IPS-NIHi7 (cell line): ENCODE data around the gene ALDH3B1.

ENCODE experiments used
- DNase-seq: peaks from one replicate; pipeline ENCODE4 v3.0.0; 2012; ENCODE audit warnings: mixed read lengths; ENCODE audit errors: extremely low spot score

The ALDH3B1 gene

DNA sequence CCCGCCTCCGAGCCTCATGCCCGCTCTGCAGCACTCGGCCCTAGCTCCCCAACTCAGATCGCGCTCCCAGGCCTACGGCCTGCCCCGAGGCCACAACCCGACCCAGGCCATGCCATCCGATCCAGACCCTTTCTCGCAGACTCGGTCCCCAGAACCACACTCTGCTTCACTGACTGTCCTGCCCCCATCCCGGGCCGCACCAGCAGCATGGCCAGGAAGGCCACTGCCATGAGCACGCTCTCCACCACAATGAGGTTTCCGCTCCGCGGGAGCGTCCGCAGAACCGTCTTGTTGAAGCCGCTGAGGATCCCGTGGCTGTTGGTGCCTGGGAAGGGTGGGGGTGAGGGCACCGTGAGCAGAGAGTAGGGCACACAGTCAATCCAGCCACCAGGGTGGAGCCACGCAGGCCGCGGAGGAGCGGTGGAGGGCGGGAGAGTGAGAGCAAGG is 12.6 kb upstream of the ALDH3B1 start:
- no peak for DNase-seq

DNA sequence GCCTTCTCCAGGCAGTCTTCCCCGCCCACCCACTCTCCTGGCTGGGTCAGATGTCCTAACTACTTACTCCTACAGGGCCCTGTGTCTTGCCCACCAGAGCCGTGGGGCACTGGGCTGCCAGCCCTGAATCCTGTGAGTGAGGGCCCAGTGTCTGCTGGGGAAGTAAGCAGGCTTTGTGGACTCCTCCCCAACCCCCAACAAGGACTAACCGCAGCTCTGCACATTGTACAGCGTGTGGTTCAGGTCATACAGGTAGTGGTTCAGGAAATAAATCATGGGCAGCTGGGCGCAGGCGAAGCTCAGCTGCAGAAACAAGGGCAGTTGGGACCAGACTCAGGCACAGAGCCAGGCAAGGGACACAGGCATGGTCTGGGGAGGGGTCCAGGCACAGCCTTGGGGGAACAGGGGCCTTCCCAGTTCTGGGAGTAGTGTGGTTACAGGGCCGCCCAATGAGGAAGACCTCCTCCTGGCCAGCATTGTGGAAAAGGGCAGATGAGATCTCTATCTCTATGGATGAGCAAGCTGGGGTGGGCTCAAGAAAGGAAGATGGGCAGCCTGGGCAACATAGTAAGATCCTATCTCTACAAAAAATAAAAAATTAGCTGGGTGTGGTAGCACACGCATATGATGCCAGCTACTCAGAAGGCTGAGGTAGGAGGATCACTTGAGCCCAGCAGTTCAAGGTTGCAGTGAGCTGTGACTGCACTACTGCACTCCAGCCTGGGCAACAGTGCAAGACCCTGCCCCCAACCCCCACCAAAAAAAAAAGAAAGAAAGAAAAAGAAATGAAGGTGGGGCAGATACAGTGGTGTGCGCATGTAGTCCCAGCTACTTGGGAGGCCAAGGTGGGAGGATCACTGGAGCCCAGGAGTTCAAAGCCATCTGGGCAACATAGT is 11.7 kb upstream of the ALDH3B1 start:
- no peak for DNase-seq

DNA sequence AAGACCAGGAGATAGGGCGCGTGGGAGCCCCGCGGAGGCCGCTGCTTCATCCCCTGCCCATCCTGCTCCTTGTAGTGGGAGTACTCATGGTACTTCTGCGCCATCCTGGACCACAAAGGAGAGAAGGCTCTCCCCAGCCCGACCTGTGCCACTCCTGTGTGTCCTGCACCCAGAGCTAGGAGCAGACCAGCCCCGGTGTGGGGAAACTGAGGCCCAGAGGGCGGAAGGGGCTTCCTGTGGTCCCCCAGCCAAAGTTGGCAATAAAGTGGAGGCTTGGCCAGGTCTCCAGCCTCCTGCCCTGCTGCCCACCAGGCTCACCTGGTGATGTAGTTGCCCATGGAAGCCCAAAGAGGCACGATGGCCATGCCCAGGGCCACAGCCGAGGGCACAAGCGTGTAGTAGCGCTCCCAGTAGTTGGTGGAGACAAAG is 10.9 kb upstream of the ALDH3B1 start:
- no peak for DNase-seq

DNA sequence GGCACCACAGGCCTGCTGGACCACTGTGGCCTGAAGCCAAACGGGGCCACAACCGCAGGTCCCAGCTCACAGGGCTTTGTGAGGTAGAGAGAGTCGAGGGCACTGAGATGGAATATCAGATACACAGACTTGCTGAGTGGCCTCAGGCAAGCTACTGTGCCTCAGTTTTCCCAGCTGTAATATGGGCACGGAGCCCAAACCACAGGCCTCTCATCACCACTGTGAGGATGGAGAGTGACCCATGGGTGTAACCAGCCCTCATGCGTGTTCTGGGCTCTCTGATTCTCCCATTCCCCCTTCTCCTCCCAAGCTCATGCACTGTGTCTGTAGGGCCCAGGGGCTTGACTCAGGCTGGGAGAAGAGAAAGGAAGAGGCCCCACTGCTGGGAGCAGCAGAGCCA is 10.4 kb upstream of the ALDH3B1 start:
- DNase-seq = no peak

DNA sequence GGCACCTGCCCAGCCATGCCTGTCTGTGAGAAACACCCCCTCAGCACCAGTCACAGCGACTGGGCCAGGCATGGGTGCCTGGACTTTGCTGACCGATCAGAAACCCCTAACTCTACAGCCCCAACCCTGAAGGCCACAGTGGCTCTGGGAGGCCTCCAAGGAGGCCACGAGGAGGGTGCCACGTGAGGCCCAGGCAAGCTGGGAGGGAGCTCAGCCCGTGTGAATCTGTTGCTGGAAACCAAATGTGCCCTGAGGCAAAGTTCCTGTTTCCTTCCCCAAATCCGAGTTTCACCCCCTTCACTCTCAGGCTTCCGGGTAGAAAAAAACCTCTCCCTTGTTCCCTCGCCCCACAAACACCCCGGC is 7.6 kb upstream of the ALDH3B1 start:
- no peak for DNase-seq

DNA sequence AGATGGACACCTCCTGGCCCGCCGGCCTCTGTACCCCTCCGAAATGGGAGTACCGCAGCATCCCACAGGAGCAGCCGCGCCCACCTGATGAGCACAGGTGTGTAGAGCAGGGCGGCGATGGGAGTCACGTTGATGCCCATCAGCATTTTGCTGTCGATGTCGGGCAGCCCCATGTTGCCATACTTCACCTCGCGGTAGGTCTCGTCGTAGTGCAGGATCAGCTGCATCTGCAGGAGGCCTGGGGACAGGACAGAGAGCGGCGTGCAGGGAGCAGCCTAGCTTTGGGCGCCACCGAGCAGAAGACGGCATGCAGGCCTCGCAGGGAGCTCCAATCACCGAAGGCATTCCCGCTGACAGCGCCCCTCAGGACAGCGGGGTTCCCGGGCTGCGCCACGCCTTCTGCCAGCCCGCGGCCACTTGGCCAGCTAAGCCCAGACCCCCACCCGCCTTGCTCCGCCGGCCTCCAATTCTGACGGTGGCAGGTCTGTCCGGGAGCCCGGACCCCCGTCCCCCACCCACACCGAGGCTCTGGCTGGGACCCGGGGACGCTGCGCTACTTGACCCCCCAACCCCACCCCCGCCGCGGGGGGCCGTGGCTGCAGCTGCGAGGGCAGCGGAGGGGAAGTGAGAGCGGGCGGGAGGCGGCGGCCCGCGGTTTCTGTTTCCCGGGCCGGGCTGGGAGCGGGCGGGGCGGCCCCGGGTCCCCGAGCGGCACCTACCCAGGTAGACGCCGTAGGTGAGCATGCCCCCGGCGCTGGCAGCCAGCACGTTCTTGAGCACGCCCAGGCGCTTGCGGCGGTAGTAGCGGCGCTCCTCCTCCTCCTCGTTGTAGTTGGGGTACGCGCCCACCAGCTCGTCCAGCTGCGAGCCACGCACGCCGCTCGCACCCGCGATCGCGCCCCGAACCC is 6.9 kb upstream of the ALDH3B1 start:
- peak; percentile 43 for DNase-seq

DNA sequence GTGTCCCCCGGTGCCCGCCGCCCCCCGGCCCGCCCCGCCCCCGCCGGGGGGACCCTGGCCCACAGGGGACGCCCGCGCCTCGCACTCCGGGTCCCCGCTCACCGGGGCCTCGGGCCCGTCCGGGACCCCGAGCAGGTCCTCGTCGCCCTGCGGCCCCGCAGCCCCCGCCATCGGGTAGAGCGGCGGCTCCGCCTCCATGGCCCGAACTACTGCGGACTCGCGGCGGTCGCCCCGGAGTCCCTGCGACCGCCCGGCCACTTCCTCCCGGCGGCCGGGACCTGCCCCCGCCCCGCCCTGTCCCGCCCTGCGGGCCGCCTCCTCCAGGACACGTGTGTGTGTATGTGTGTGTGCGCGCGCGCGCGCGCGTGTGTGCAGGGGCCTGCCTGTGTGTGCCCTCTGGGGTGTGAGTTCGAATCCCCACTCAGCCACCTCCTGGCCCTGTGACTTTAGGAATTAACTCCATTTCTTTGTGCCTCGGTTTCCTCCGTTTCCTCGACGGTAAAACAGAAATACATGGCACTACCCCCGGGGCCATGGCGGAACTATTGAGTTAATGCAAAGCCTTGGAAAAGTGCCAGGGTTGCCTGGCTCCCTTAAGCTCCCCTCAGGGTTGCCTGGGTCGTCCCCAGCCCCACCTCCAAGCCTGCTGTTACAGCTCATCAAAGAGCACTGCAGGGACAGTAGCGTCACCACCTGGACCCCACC is 6.1 kb upstream of the ALDH3B1 start, which contains the start of gene UNC93B1:
Gene UNC93B1, minus strand, starts transcription at position 252 of the 705 bp plus-strand sequence. Its CDS starts 54 bp downstream, at position 198.
- peak; percentile 81 for DNase-seq

DNA sequence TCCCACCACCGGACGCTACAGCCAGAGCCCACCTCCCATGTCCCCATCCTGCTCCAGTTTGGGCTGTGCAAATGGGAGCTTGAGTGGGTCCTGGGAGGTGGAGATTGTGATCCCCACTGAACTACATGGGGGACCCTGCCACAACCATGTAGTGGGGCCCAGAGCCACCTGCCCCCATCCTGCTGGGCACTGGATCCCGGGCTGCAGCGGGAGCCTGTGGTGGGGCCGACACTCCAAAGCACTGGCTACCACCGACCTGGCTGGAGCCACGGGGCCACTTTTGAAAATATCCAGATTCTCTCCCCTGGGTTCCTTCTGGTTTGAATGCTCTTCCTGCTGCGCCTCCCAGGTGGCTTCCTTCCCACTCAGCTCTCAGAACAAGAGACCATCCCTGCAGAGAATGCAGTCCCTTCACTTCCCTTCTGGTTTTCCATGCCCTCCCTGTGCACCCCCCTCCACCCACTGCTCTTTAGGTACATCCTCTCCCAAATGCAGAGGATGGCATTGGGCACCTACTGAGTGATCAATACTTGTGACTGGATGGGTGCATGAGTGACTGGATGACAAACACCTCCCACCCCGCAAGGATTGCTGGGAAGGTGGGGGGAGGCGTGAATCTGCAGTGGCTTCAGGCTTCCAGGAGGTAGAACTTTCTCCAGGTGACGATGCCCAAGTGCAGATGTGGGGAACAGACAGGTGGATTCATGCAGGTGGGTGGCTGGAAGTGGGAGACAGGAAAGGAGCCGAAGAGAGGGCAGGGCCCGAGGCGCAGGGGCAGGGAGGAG is 5.4 kb upstream of the ALDH3B1 start:
- DNase-seq = no peak

DNA sequence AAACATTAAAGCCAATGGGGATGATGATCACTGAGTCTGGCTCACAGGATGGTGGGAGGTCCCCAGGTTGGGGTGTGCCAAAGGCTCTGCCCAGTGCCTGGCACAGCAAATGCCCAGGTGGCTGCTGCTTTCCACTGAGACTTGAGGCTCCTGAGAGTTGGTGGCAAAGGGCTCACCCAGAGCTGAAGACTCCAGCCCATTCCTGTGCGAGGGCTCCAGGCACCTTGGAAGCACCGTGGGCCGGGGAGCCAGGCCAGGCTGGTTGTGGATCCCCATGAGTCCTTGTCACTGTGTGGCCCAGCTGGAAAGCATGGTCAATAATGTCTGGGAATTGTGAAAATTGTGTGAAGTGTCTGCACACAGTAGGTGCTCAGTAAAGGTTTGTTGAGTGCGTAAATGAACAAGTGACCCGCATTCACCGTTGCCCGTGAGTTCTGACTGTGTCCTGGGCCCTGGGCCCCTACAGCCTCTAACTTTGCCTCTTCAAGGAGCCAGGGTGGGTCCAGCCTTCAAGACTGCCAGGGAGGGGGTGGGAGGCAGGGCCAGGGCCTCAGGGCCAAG is 3.4 kb upstream of the ALDH3B1 start:
- DNase-seq = no peak

DNA sequence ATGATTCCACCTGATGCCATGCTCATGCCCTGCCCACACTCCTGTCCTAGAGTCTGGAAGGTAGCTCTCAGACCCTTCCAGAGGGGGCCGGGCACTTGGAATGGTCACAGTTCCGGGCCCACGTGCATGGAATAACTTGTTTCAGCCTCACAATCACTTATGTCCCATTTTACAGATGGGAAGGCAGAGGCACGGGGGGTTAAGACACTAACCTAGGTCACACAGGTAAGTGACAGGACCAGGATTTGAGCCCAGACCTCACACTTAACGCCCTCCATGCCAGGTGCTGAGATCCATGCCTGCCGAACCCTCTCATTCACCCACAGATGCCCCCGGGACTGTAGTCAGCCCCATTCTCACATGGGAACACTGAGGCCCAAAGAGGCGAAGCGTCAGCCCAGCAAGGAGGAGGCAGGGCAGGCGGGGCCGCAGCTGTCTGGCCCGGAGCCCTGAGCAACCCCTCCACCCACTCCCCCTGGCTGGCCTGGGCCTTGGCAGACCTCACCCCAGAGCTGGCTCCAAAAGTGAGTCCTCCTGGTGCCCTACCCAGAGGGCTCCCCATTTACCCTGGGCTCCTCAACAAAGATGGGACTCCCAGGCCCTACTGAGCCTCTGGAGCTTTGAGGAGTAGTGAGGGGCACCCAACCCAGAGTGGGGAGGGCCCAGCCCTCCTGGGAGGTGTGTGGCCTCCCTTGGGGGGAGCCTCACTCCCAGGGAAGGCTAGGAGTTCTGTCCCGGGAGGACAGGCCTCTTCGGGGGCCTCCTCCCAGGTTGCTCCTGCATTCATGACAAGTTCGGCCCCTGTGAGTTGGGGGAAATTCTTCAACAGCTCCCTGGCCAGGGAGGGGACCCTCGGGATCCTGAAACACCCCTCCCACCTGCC is 2.4 kb upstream of the ALDH3B1 start:
- no peak for DNase-seq

DNA sequence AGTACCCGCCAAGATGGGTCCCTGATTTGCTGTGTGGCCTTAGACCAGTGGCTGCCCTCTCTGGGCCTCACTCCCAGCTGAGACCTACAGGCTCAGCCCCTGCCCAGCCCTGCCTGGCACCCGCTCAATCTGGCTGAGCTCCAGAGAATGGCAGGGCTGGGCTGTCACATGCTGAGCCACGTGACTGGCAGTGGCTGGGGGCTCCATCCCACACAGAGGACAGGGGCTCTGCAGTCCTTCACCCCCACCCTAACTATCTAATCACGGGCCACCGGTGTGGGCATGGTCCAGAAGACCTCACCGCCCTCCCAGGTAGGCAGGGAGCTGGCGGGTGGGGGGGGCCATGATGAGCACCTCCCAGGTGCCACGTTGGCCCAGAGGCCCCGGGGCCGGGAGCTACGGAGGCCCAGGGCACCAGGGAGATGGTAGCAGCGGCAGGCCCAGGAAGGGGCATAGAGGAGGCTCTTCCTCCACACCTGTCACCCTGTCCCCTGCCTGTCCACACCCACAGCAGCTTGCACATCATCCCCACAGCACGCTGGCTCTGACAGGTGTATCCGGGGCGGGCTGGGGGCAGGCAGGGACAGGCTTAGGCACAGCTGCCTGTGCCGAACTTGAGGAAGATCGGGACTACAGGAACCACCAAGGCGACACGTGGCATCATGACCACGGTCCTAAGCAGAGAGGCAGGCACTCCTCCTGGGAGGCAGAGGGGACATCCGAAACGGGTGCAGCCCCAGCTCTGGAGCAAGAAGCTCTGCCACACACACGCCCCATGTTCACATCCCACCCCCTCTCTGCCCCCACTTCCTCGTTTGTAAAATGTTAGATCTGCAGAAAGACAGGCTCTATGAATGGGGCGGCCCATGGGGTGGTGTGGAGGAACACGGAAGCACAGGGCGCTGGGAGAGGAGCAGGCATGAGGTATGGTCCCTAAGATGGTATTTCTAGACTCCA is 1.5 kb upstream of the ALDH3B1 start:
- DNase-seq = no peak

DNA sequence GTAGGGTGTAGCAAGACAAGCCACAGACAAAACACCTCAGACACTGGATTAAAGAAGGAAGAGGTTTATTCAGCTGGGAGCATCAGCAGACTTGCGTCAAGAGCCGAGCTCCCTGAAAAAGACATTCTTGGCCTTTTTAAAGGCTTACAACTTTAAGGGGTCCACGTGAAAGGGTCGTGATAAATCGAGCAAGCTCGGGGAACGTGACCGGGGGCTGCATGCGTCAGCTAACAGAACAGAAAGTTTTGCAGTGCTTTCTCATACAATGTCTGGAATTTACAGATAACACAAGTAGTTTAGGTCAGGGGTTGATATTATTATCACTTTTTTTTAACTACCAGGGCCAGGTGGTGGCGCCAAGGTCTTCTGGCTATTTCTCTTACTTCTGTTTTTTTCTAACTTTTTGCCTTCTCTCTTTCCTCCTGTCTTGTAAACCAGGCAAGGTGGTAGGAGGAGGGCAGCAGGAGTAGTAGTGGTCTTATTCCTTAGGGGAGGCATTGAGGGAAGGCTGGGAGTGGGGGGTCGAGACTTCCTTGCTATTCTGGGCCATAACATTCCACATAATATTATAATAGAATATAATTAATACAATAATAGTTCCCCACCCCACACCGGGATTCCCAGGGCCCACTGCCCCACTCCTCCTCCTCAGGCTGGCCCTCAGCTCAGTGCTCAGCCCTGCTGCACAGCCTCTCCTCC is 587 bp upstream of the ALDH3B1 start:
- DNase-seq = no peak

DNA sequence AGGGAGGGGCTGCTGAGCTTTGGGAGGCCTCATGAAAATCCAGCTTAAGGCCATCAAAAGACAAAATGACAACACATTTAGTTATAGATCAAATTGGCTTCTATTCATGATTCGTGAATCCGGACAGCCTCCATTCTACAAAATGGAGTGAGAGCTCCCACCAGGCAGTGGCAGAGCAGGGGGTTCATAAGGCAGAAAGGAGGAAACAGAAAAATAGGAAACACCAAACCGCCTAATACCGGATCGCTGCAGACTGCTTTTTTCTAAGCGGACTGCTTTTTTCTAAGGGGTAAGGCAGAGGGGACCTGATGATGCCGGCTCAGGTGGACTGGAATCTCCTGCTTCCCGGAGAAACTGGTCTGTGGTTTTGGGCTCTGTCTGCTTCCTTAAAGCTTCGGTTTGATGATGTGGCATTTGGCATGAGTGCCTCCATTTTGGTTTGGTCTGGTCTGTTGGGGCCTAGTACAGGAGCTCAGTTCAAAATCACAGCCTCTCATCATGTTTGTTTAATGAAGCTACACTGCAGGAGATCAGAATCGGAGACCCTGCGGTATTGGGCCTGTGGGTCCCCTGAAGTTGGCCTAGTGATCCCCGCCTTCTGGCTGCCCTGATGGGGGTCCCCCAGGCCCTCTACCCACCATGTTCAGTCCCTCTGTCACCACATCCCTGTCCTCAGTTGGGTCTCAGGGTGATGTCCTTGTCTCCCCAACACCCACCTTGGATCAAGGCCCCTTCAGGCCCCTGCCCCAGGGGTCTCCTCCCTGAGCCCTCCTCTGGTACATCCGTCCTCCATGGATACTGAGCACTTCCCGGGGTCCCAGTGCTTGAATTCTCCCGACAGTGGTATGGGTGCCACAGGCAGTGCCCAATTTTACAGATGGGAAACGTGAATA is 1.2 kb downstream of the ALDH3B1 start:
- DNase-seq = no peak

DNA sequence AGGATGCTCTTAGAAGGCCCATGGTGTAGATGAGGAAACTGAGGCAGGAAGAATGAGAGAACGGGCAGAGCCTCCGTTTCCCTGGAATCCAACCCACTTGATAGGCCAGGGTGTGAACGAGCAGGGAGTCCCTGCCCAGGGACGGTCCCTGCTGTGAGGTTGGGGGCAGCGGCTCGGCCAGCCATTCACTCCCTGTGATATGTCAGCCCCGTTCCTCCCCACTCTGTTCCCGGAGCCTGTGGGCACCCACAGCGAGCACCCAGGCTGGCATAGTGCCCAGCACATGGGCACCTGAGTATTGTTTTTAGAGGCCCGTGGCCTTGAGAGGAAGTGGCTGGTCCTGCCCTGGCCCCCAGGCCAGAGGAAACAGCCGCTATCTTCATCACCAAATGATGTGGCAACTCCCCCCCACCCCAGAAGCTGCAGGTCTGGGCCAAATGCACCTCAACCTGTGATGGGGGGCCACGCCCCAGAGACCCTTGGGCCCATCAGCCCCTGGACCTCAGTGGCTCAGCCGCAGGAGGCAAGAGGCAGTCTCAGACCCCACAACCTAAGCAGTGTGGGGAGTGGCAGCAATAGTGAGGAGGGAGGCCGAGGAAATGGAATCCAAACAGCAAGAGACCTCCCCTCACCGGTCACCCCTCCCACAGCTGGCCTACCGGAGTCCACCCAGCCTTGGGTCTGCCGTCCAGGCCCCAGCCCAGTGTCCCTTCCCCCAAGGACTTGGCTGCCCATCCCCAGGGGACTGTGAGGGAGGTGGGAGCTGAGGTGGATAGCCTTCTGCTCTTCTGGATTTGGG is 2.1 kb downstream of the ALDH3B1 start:
- DNase-seq = no peak

DNA sequence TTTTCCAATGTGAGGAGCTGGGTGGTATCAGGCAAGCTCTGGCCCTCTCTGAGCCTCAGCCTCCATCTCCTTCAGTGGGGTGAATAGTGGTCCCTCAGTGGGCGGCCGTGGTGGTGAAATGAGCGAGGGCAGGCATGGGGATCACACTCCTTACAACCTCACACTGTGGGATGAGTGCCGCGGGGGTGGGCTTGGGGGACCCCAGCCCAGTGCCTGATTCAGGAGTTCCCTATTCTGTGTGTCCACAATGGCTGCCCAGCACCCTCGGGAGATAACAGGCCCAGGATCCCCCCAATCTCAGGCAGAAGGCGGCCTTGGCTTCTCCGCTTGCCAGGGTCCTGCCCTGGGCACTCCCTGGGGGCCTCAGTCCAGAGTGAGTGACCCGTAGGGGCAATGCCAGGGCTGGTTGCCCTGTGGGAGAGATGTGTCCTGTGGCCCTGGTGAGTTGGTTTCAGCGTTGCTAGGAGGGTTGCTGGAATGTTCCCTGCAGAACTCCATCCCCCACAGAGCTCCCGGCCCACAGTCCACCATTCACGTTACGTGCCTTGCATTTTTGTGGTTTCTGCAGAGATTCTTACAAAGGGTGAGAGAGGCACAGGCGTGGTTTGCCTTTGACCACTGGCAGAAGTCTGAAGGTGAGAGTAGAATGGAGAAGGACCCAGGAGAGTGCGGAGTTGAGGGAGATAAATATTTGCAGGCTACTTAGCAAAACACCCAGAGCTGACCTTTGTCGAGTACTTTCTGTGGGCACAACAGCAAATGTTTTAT is 2.9 kb downstream of the ALDH3B1 start:
- no peak for DNase-seq
